ENCODE data around the gene FREM1.

The FREM1 gene

GRCh38 chr9:14903040-14903439 is 7.2 kb downstream of the FREM1 start:
- peaks cover 4% of the 10 kb centered on the region for H3K27me3 Mint-ChIP-seq
- no peaks in the 10 kb centered on the region for H3K36me3 Mint-ChIP-seq (ENCODE audit: low read depth)
- H3K27ac Mint-ChIP-seq, result no peak overlapping the region
- ATAC-seq (no peak), DNase-seq (no peak)
- no peaks in the 10 kb centered on the region for H3K9me3 Mint-ChIP-seq
- H3K4me1 Mint-ChIP-seq, result no peaks in the 10 kb centered on the region
- H3K4me3 Mint-ChIP-seq, result no peak overlapping the region

- H3K4me3 Mint-ChIP-seq, result no peak overlapping the region
- H3K9me3 Mint-ChIP-seq, result no peaks in the 10 kb centered on the region
- H3K27me3 Mint-ChIP-seq, result peaks cover 4% of the 10 kb centered on the region
- no peaks in the 10 kb centered on the region for H3K36me3 Mint-ChIP-seq (ENCODE audit: low read depth)
- H3K4me1 Mint-ChIP-seq, result no peaks in the 10 kb centered on the region
- ATAC-seq (no peak), DNase-seq (no peak)
- H3K27ac Mint-ChIP-seq, result no peak overlapping the region
These were observed 7.7 kb downstream of the FREM1 start for GRCh38 chr9:14902561-14902960.

- ATAC-seq (no peak), DNase-seq (no peak)
- Mint-ChIP-seq H3K4me1 (no peaks in the 10 kb centered on the region), H3K36me3 (ENCODE audit: low read depth) (no peaks in the 10 kb centered on the region), H3K27ac (no peak overlapping the region), H3K4me3 (no peak overlapping the region), H3K9me3 (no peaks in the 10 kb centered on the region), H3K27me3 (peaks cover 4% of the 10 kb centered on the region)
These were observed 10.4 kb downstream of the FREM1 start for GRCh38 chr9:14899815-14900193.

GRCh38 chr9:14899042-14899814 is 11.0 kb downstream of the FREM1 start:
- Mint-ChIP-seq H3K27ac (no peak overlapping the region), H3K36me3 (ENCODE audit: low read depth) (no peaks in the 10 kb centered on the region), H3K9me3 (no peaks in the 10 kb centered on the region), H3K27me3 (peaks cover 4% of the 10 kb centered on the region), H3K4me1 (no peaks in the 10 kb centered on the region), H3K4me3 (no peak overlapping the region)
- DNase-seq (no peak), ATAC-seq (no peak)

- Mint-ChIP-seq H3K27ac (no peak overlapping the region), H3K9me3 (no peaks in the 10 kb centered on the region), H3K36me3 (ENCODE audit: low read depth) (no peaks in the 10 kb centered on the region), H3K4me1 (no peaks in the 10 kb centered on the region), H3K27me3 (peaks cover 4% of the 10 kb centered on the region), H3K4me3 (no peak overlapping the region)
- DNase-seq, result no peak
- ATAC-seq, result no peak
These were observed 14.4 kb downstream of the FREM1 start for GRCh38 chr9:14895806-14896205.

GRCh38 chr9:14893280-14893679 is 16.9 kb downstream of the FREM1 start:
- Mint-ChIP-seq H3K4me1 (no peaks in the 10 kb centered on the region), H3K36me3 (ENCODE audit: low read depth) (no peaks in the 10 kb centered on the region), H3K27me3 (no peaks in the 10 kb centered on the region), H3K27ac (no peak overlapping the region), H3K9me3 (no peaks in the 10 kb centered on the region), H3K4me3 (no peak overlapping the region)
- ATAC-seq, result no peak
- DNase-seq, result no peak

GRCh38 chr9:14891332-14891731 is 18.9 kb downstream of the FREM1 start:
- H3K36me3 Mint-ChIP-seq (ENCODE audit: low read depth), result no peaks in the 10 kb centered on the region
- H3K27ac Mint-ChIP-seq, result no peak overlapping the region
- H3K4me1 Mint-ChIP-seq, result no peaks in the 10 kb centered on the region
- H3K9me3 Mint-ChIP-seq, result no peaks in the 10 kb centered on the region
- ATAC-seq (no peak), DNase-seq (no peak)
- no peaks in the 10 kb centered on the region for H3K27me3 Mint-ChIP-seq
- no peak overlapping the region for H3K4me3 Mint-ChIP-seq

- no peak overlapping the region for H3K27ac Mint-ChIP-seq
- no peaks in the 10 kb centered on the region for H3K9me3 Mint-ChIP-seq
- H3K27me3 Mint-ChIP-seq, result no peaks in the 10 kb centered on the region
- no peaks in the 10 kb centered on the region for H3K4me1 Mint-ChIP-seq
- DNase-seq (no peak), ATAC-seq (no peak)
- H3K4me3 Mint-ChIP-seq, result no peak overlapping the region
- no peaks in the 10 kb centered on the region for H3K36me3 Mint-ChIP-seq (ENCODE audit: low read depth)
These were observed 20.8 kb downstream of the FREM1 start for GRCh38 chr9:14889451-14889850.

- no peak overlapping the region for H3K27ac Mint-ChIP-seq
- H3K36me3 Mint-ChIP-seq (ENCODE audit: low read depth), result no peaks in the 10 kb centered on the region
- no peak overlapping the region for H3K4me3 Mint-ChIP-seq
- no peaks in the 10 kb centered on the region for H3K9me3 Mint-ChIP-seq
- ATAC-seq (no peak), DNase-seq (no peak)
- no peaks in the 10 kb centered on the region for H3K4me1 Mint-ChIP-seq
- H3K27me3 Mint-ChIP-seq, result no peaks in the 10 kb centered on the region
These were observed 21.4 kb downstream of the FREM1 start for GRCh38 chr9:14888875-14889274.

GRCh38 chr9:14888272-14888671 is 22.0 kb downstream of the FREM1 start:
- no peak overlapping the region for H3K4me3 Mint-ChIP-seq
- no peaks in the 10 kb centered on the region for H3K27me3 Mint-ChIP-seq
- H3K27ac Mint-ChIP-seq, result no peak overlapping the region
- no peaks in the 10 kb centered on the region for H3K36me3 Mint-ChIP-seq (ENCODE audit: low read depth)
- ATAC-seq (no peak), DNase-seq (no peak)
- no peaks in the 10 kb centered on the region for H3K4me1 Mint-ChIP-seq
- H3K9me3 Mint-ChIP-seq, result no peaks in the 10 kb centered on the region

- Mint-ChIP-seq H3K36me3 (ENCODE audit: low read depth) (no peaks in the 10 kb centered on the region), H3K27ac (no peak overlapping the region), H3K4me3 (no peak overlapping the region), H3K4me1 (no peaks in the 10 kb centered on the region), H3K27me3 (no peaks in the 10 kb centered on the region), H3K9me3 (no peaks in the 10 kb centered on the region)
- DNase-seq (no peak), ATAC-seq (no peak)
These were observed 23.1 kb downstream of the FREM1 start for GRCh38 chr9:14887149-14887548.

- Mint-ChIP-seq H3K4me1 (no peaks in the 10 kb centered on the region), H3K36me3 (ENCODE audit: low read depth) (no peaks in the 10 kb centered on the region), H3K27ac (no peak overlapping the region), H3K9me3 (no peaks in the 10 kb centered on the region), H3K4me3 (no peak overlapping the region), H3K27me3 (peaks cover 4% of the 10 kb centered on the region)
- no peak for DNase-seq
- ATAC-seq, result no peak
These were observed 26.8 kb downstream of the FREM1 start for GRCh38 chr9:14883310-14883944.

- Mint-ChIP-seq H3K4me1 (no peaks in the 10 kb centered on the region), H3K27me3 (peaks cover 8% of the 10 kb centered on the region), H3K36me3 (ENCODE audit: low read depth) (no peaks in the 10 kb centered on the region), H3K4me3 (no peak overlapping the region), H3K9me3 (no peaks in the 10 kb centered on the region), H3K27ac (no peak overlapping the region)
- DNase-seq, result no peak
- ATAC-seq, result no peak
These were observed 28.1 kb downstream of the FREM1 start for GRCh38 chr9:14882090-14882489.

- ATAC-seq, result no peak
- H3K4me3 Mint-ChIP-seq, result no peak overlapping the region
- no peaks in the 10 kb centered on the region for H3K36me3 Mint-ChIP-seq (ENCODE audit: low read depth)
- H3K9me3 Mint-ChIP-seq, result no peaks in the 10 kb centered on the region
- no peak overlapping the region for H3K27ac Mint-ChIP-seq
- H3K4me1 Mint-ChIP-seq, result no peaks in the 10 kb centered on the region
- DNase-seq, result no peak
- peaks cover 8% of the 10 kb centered on the region for H3K27me3 Mint-ChIP-seq
These were observed 29.2 kb downstream of the FREM1 start for GRCh38 chr9:14881006-14881405.

- Mint-ChIP-seq H3K36me3 (ENCODE audit: low read depth) (no peaks in the 10 kb centered on the region), H3K27ac (no peak overlapping the region), H3K9me3 (no peaks in the 10 kb centered on the region), H3K4me3 (no peak overlapping the region), H3K27me3 (peaks cover 2% of the 10 kb centered on the region), H3K4me1 (no peaks in the 10 kb centered on the region)
- ATAC-seq (no peak), DNase-seq (no peak)
These were observed 40.1 kb downstream of the FREM1 start for GRCh38 chr9:14870090-14870489.

Measured in activated naive CD8-positive, alpha-beta T cell treated with anti-CD3 and anti-CD28 coated beads, Interleukin-2, amount 50 U/mL, for 24 hours (primary cell).